ENCODE data around the gene MS4A6A.
"Not testable (repeated sequence)": the region's sequence is repeated elsewhere in the genome, so short reads cannot be mapped to it uniquely, and the experiment has no call there.

MS4A6A gene

DNA sequence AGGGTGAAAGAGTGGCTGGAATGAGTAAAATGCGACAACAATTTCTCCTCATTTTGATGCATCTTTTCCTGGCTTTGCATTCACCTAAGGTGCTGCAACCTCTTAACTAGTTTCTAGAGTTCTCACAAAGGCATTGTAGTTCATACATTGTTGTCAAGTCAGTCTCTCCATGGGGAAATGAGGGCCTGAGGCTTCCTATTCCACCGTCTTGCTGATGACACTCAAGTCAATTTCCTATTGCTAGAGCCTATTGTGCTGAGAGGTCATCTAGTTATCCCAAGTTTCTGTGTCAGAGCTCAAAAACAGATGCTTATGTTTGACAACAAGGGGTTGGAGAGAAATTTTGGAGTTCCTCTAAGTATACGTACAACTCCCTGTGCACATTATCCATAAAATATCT is 11.6 kb upstream of the MS4A6A start:
- no peak overlapping the region for H3K4me3 Mint-ChIP-seq
- H3K36me3 Mint-ChIP-seq (ENCODE audit: low read depth) = no peaks in the 10 kb centered on the region
- H3K9me3 Mint-ChIP-seq = peaks cover 3% of the 10 kb centered on the region
- no peaks in the 10 kb centered on the region for H3K27me3 Mint-ChIP-seq (ENCODE audit: low read depth)
- H3K4me1 Mint-ChIP-seq (ENCODE audit: low read depth) = peaks cover 2% of the 10 kb centered on the region
- no peak overlapping the region for H3K27ac Mint-ChIP-seq

GRCh38 chr11:60193687-60194433 is 11.0 kb upstream of the MS4A6A start:
- H3K27me3 Mint-ChIP-seq (ENCODE audit: low read depth) = no peaks in the 10 kb centered on the region
- H3K36me3 Mint-ChIP-seq (ENCODE audit: low read depth) = no peaks in the 10 kb centered on the region
- no peak overlapping the region for H3K4me3 Mint-ChIP-seq
- H3K27ac Mint-ChIP-seq = no peak overlapping the region
- H3K9me3 Mint-ChIP-seq = peaks cover 3% of the 10 kb centered on the region
- peaks cover 2% of the 10 kb centered on the region for H3K4me1 Mint-ChIP-seq (ENCODE audit: low read depth)

GRCh38 chr11:60192564-60192963 is 9.7 kb upstream of the MS4A6A start:
- H3K4me3 Mint-ChIP-seq; H3K27ac Mint-ChIP-seq; H3K4me1 Mint-ChIP-seq (ENCODE audit: low read depth); H3K36me3 Mint-ChIP-seq (ENCODE audit: low read depth); H3K27me3 Mint-ChIP-seq (ENCODE audit: low read depth); H3K9me3 Mint-ChIP-seq: not testable (repeated sequence)

DNA sequence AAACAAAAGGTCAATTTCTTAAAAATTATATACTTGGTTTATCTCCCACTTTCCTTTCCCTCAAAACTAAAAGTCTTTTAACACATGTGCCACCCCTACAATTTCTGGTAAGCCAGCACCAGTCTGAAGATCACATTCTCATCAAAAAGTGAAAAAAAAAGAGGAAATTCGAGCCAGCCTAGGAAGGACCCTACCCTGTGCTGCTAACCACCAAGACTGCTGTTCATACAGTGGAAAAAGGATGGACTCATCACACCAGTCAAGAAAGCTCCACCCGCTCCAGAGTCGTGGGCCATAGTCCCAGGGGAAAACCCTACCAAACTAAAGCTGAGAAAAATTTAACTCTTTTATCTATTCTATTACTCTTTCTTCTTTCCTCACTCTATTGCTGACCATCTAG is 5.6 kb upstream of the MS4A6A start:
- not testable (repeated sequence) for H3K4me3 Mint-ChIP-seq; H3K27ac Mint-ChIP-seq; H3K27me3 Mint-ChIP-seq (ENCODE audit: low read depth); H3K4me1 Mint-ChIP-seq (ENCODE audit: low read depth); H3K9me3 Mint-ChIP-seq; H3K36me3 Mint-ChIP-seq (ENCODE audit: low read depth)

- H3K27me3 Mint-ChIP-seq (ENCODE audit: low read depth); H3K27ac Mint-ChIP-seq; H3K9me3 Mint-ChIP-seq; H3K4me1 Mint-ChIP-seq (ENCODE audit: low read depth); H3K4me3 Mint-ChIP-seq; H3K36me3 Mint-ChIP-seq (ENCODE audit: low read depth): not testable (repeated sequence)
Measured at GRCh38 chr11:60186128-60186527, 3.2 kb upstream of the MS4A6A start.

DNA sequence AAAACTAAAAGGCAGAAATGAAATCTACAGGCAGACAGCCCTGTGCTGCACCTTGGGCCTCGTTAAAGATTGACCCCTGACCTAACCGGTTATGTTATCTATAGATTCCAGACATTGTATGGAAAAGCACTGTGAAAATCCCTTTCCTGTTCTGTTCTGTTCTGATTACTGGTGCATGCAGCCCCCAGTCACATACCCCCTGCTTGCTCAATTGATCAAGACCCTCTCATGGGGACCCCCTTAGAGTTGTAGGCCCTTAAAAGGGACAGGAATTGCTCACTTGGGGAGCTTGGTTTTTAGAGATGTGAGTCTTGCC is 2.6 kb upstream of the MS4A6A start:
- not testable (repeated sequence) for H3K27ac Mint-ChIP-seq

GRCh38 chr11:60184824-60185511 is 2.1 kb upstream of the MS4A6A start:
- H3K27me3 Mint-ChIP-seq (ENCODE audit: low read depth) = no peaks in the 10 kb centered on the region
- H3K27ac Mint-ChIP-seq = no peak overlapping the region
- H3K4me3 Mint-ChIP-seq = no peak overlapping the region
- H3K9me3 Mint-ChIP-seq = no peaks in the 10 kb centered on the region
- H3K4me1 Mint-ChIP-seq (ENCODE audit: low read depth) = no peaks in the 10 kb centered on the region
- H3K36me3 Mint-ChIP-seq (ENCODE audit: low read depth) = no peaks in the 10 kb centered on the region

More for the DNA sequence above, 2.6 kb upstream of the MS4A6A start:
- not testable (repeated sequence) for H3K9me3 Mint-ChIP-seq; H3K4me3 Mint-ChIP-seq; H3K27me3 Mint-ChIP-seq (ENCODE audit: low read depth); H3K4me1 Mint-ChIP-seq (ENCODE audit: low read depth); H3K36me3 Mint-ChIP-seq (ENCODE audit: low read depth)

GRCh38 chr11:60183591-60184205 is 815 bp upstream of the MS4A6A start:
- Mint-ChIP-seq H3K9me3 (no peaks in the 10 kb centered on the region), H3K36me3 (ENCODE audit: low read depth) (no peaks in the 10 kb centered on the region), H3K27ac (no peak overlapping the region), H3K4me1 (ENCODE audit: low read depth) (no peaks in the 10 kb centered on the region), H3K4me3 (no peak overlapping the region), H3K27me3 (ENCODE audit: low read depth) (no peaks in the 10 kb centered on the region)

DNA sequence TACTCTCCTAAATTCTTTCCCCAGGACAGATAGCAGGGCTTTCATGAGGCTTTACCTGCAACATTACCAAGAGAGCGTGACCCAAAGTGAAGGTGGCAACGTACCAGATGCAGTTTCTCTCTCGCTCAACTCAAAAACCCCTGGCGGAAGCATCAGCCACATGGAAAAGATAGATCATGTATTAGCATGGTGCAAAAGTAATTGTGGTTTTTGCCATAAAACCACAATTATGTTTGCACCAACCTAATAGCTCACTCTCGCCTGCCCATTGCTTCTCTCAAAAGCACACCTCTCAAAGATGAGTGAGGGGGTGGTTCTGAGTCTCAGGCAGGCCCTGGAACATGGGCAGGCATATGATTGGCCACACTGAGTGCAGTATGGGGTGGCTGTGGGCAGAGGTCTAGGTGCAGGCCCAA is 7.0 kb downstream of the MS4A6A start:
- H3K27ac Mint-ChIP-seq = no peak overlapping the region

DNA sequence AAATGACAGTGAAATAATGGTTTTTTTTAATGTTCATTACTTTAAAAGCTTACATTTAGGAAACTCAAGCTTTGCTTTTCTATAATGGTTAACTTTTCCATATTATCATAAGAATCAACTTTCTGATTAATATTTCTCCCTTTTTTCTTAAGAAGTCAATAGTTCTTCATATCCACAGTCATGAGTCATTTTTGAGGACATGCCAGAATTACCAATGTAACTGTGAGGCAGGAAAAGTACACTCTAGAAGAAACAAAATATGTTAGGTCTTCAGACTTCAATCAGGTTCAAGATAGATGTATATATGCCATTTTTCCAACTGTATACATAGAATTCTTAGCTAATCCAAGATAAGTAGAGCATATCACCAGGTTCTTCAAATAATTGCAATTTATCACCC is 10.9 kb downstream of the MS4A6A start:
- Mint-ChIP-seq H3K27me3 (ENCODE audit: low read depth) (no peaks in the 10 kb centered on the region), H3K27ac (no peak overlapping the region), H3K4me3 (no peak overlapping the region), H3K9me3 (peaks cover 10% of the 10 kb centered on the region), H3K4me1 (ENCODE audit: low read depth) (no peaks in the 10 kb centered on the region), H3K36me3 (ENCODE audit: low read depth) (no peaks in the 10 kb centered on the region)

More for the DNA sequence above, 7.0 kb downstream of the MS4A6A start:
- no peaks in the 10 kb centered on the region for H3K36me3 Mint-ChIP-seq (ENCODE audit: low read depth)
- H3K27me3 Mint-ChIP-seq (ENCODE audit: low read depth) = no peaks in the 10 kb centered on the region
- no peaks in the 10 kb centered on the region for H3K4me1 Mint-ChIP-seq (ENCODE audit: low read depth)
- no peak overlapping the region for H3K4me3 Mint-ChIP-seq
- no peaks in the 10 kb centered on the region for H3K9me3 Mint-ChIP-seq

DNA sequence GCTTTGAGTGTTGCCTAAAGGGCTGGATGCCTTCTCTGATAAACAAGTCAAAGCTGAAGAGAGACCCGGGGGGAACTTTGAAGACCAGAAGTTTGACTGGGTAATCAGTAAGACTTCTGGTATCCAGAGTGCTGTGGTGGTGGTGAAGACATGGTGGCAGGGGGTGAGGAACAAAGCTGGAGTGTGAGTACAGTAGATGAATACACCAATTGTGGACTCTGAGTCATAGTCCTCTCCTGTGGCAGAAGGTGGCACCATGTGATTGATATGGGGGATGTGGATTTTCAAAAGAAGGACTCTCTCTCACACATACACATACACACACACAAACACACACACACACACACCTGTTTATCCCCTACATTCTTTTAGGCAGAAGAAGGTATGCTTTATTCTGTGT is 12.3 kb downstream of the MS4A6A start:
- Mint-ChIP-seq H3K4me1 (ENCODE audit: low read depth) (no peaks in the 10 kb centered on the region), H3K27me3 (ENCODE audit: low read depth) (no peaks in the 10 kb centered on the region)

GRCh38 chr11:60169264-60169915 is 13.5 kb downstream of the MS4A6A start:
- Mint-ChIP-seq H3K36me3 (ENCODE audit: low read depth) (no peaks in the 10 kb centered on the region), H3K9me3 (peaks cover 18% of the 10 kb centered on the region), H3K27me3 (ENCODE audit: low read depth) (no peaks in the 10 kb centered on the region), H3K27ac (no peak overlapping the region), H3K4me1 (ENCODE audit: low read depth) (no peaks in the 10 kb centered on the region), H3K4me3 (no peak overlapping the region)

More for the DNA sequence above, 12.3 kb downstream of the MS4A6A start:
- Mint-ChIP-seq H3K27ac (no peak overlapping the region), H3K36me3 (ENCODE audit: low read depth) (no peaks in the 10 kb centered on the region), H3K9me3 (peaks cover 13% of the 10 kb centered on the region), H3K4me3 (no peak overlapping the region)

DNA sequence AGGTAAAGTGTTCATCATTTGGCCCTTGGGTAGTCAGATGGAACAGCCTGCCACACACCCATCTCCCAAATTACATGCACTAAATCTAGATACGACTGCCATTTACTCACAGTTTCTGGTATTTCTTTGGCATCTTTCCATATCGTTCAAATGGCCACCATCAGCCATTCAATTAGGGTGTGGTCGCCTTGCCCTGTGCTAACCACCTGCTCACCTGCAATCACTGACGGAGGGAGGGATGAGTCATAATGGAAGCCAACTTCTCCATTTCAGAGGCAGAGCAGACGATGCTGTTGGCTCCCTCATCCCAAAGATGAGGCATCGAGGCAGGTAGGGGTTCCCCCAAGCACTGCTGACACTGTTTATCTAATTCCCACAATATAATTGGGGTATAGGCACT is 14.6 kb downstream of the MS4A6A start:
- Mint-ChIP-seq H3K4me3 (no peak overlapping the region), H3K27ac (no peak overlapping the region), H3K36me3 (ENCODE audit: low read depth) (no peaks in the 10 kb centered on the region), H3K27me3 (ENCODE audit: low read depth) (no peaks in the 10 kb centered on the region), H3K4me1 (ENCODE audit: low read depth) (no peaks in the 10 kb centered on the region), H3K9me3 (peaks cover 18% of the 10 kb centered on the region)

- no peaks in the 10 kb centered on the region for H3K36me3 Mint-ChIP-seq (ENCODE audit: low read depth)
- no peaks in the 10 kb centered on the region for H3K4me1 Mint-ChIP-seq (ENCODE audit: low read depth)
- H3K27me3 Mint-ChIP-seq (ENCODE audit: low read depth) = no peaks in the 10 kb centered on the region
- H3K9me3 Mint-ChIP-seq = peaks cover 18% of the 10 kb centered on the region
- H3K4me3 Mint-ChIP-seq = no peak overlapping the region
- no peak overlapping the region for H3K27ac Mint-ChIP-seq
Measured at GRCh38 chr11:60165951-60166350, 16.9 kb downstream of the MS4A6A start.

DNA sequence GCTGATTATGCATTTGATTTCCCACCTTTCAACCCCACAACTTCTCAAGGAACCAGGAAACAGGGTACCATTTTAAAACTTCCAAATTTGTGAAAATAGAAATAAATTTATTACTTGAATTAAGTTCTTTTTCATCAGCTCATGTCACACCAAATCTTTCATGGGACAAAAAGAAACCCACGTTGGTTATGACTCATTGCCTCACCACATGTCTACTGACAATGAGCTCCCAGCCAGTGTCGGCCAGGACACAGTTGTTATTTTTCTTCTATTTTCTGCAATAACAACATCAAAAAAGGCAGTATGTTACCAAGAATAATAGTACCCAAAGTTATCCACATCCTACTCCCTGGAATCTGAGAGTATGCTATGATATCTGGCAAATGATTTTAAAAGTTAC is 17.3 kb downstream of the MS4A6A start:
- H3K27me3 Mint-ChIP-seq (ENCODE audit: low read depth) = no peaks in the 10 kb centered on the region

More for the DNA sequence above, 17.3 kb downstream of the MS4A6A start:
- Mint-ChIP-seq H3K27ac (no peak overlapping the region), H3K4me1 (ENCODE audit: low read depth) (no peaks in the 10 kb centered on the region), H3K4me3 (no peak overlapping the region), H3K36me3 (ENCODE audit: low read depth) (no peaks in the 10 kb centered on the region), H3K9me3 (peaks cover 18% of the 10 kb centered on the region)
